Stimulated activated naive B cell treated with anti-CD40 and anti-IgM and Interleukin-4, amounts not matched to agents 10 μg/mL and 1 μg/mL and 100 μg/mL, for 72 hours (primary cell): ENCODE results near the gene C3orf22.

ENCODE experiments used
- ATAC-seq, 2 donors: fragments of 150-1000 bp; cut with Tn5 transposase; replicated peaks; 2 replicates each; pipeline ENCODE4 v1.10.0; 2021; ENCODE audit warnings: moderate library complexity in 1 of 2
- DNase-seq: peaks from one replicate; pipeline ENCODE4 v3.0.0; 2021
- H3K27ac Mint-ChIP-seq: one replicate; pipeline ENCODE4 v1.8.0; 2022; ENCODE audit warnings: mild to moderate bottlenecking, mixed read lengths
- H3K27me3 Mint-ChIP-seq, 2 donors: one replicate each; pipeline ENCODE4 v1.8.0; 2022; ENCODE audit warnings: mixed read lengths in 2 of 2
- H3K36me3 Mint-ChIP-seq, 2 donors: one replicate each; pipeline ENCODE4 v1.8.0; 2022; ENCODE audit warnings: mixed read lengths in 2 of 2, mild to moderate bottlenecking in 1 of 2
- H3K4me1 Mint-ChIP-seq, 2 donors: one replicate each; pipeline ENCODE4 v1.8.0; 2022; ENCODE audit warnings: mixed read lengths in 2 of 2, mild to moderate bottlenecking in 1 of 2
- H3K4me3 Mint-ChIP-seq, 2 donors: one replicate each; pipeline ENCODE4 v1.8.0; 2022; ENCODE audit warnings: mild to moderate bottlenecking in 2 of 2, mixed read lengths in 2 of 2, moderate library complexity in 1 of 2
- H3K9me3 Mint-ChIP-seq, 2 donors: one replicate each; pipeline ENCODE4 v1.8.0; 2022; ENCODE audit warnings: mixed read lengths in 2 of 2, mild to moderate bottlenecking in 1 of 2

The C3orf22 gene

DNA sequence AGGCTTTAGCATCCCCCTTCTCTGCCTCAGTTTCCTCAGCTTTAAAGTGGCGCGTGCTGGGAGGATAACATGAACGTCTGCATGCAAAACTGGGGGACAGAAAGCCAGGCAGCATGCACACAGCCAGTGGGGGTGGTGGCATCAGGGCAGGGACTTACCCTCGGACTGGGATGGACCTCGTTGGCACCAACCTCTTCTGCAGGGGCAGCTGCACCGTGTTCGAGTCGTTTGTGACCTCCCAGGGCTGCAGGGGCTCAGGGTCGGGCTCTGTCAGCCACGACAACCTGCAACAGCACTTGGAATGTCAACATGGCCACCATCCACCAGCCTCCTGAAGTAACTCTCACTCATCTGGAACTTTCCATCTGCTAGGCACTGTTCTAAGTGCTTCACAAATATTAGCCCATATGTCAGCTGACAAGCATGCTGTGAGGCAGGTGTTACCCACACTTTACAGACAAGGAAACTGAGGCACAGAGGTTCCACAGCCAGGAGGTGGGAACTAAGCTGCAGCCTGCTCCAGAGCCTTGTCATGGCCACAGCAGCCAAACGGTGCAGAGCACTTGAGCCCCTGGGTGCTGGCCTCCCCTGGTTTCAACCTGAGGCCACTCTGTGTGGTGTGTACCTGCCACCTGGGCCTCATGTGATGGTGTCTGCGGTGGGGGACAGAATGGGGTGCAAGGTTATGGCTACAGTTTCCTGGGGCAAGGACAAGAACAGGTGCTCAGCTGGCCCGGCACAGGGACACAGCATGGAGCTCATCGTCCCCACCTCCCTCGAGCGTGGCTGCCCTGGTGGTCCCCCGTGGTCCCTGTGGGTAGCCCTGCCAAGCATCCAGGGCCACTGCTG lies 6.7 kb downstream of the C3orf22 start:
- H3K4me3 Mint-ChIP-seq: no peak overlapping the region
- H3K27me3 Mint-ChIP-seq: peaks cover 11 to 17% of the 10 kb centered on the region in 2 donors
- no peak for DNase-seq
- no peak overlapping the region for H3K27ac Mint-ChIP-seq
- ATAC-seq: no peak
- no peaks in the 10 kb centered on the region for H3K9me3 Mint-ChIP-seq
- no peaks in the 10 kb centered on the region for H3K4me1 Mint-ChIP-seq
- H3K36me3 Mint-ChIP-seq: no peaks in the 10 kb centered on the region

GRCh38 chr3:126551121-126551838 lies 7.5 kb downstream of the C3orf22 start:
- H3K9me3 Mint-ChIP-seq: no peaks in the 10 kb centered on the region
- no peaks in the 10 kb centered on the region for H3K36me3 Mint-ChIP-seq
- no peak overlapping the region for H3K27ac Mint-ChIP-seq
- H3K4me1 Mint-ChIP-seq: no peaks in the 10 kb centered on the region
- DNase-seq: no peak
- no peak for ATAC-seq
- no peak overlapping the region for H3K4me3 Mint-ChIP-seq
- H3K27me3 Mint-ChIP-seq: peaks cover 11 to 17% of the 10 kb centered on the region in 2 donors

DNA sequence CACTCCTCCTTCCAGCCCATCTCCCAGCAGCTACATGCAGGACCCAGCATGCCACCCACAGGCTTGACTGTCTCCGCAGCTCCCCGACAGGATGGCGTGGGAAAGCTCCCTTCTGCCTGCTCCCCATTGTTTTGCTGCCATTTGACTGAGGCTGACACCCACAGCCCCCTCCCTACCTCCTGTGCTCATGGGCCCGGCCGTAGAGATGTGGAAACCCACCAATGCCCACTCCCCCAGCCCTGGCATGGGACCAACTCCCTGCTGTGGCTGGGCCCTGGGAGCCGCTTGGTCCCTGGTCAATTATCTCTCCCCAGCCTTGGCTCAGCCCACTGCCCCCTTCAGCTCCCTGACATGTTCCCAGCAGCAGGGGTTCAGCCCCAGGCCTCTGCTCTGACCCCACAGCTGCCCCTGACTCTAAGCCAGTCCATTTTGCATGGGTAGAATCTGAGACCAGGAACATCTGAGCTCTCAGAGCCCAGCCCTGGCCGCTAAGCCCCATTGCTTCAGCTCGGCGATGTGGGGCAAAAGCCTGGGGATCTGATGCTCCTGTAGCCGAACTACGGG lies 8.2 kb downstream of the C3orf22 start:
- Mint-ChIP-seq H3K36me3 (no peaks in the 10 kb centered on the region), H3K9me3 (no peaks in the 10 kb centered on the region), H3K27ac (no peak overlapping the region), H3K4me1 (no peaks in the 10 kb centered on the region), H3K27me3 (peaks cover 11 to 17% of the 10 kb centered on the region in 2 donors), H3K4me3 (no peak overlapping the region)
- DNase-seq (no peak), ATAC-seq (no peak)

DNA sequence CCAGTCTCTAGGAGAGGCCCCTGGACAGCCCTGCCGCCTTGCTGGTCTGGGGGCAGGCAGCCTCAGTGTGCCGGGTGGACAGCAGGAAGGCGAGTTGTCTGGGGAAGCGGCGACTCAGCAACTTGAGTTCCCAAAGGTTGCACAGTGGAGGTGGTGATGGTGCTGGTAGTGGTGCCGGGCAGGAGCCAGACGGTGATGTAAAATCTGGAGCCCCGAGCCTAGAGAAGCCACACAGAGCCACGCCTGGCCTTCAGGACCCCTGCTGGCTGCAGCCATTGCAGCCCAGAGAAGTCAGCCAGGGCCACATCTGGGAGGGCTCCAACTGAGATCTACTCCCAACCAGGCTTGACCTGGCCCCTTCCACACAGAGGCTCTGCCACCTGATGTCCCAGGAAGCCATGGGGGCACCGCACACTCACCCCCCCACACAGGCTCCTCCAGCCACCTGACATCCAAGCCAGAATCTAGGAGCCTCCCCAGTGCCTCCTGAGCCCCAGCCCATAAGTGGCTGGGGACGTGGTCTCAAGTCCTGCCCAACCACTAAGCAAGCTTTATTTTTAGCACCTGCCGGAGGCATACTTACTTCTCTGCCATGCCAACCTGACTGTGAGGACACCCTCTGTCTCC lies 8.8 kb downstream of the C3orf22 start:
- no peak overlapping the region for H3K4me3 Mint-ChIP-seq
- no peak overlapping the region for H3K27ac Mint-ChIP-seq
- no peaks in the 10 kb centered on the region for H3K4me1 Mint-ChIP-seq
- H3K9me3 Mint-ChIP-seq: no peaks in the 10 kb centered on the region
- peaks cover 11 to 17% of the 10 kb centered on the region in 2 donors for H3K27me3 Mint-ChIP-seq
- ATAC-seq (no peak), DNase-seq (no peak)
- H3K36me3 Mint-ChIP-seq: no peaks in the 10 kb centered on the region

DNA sequence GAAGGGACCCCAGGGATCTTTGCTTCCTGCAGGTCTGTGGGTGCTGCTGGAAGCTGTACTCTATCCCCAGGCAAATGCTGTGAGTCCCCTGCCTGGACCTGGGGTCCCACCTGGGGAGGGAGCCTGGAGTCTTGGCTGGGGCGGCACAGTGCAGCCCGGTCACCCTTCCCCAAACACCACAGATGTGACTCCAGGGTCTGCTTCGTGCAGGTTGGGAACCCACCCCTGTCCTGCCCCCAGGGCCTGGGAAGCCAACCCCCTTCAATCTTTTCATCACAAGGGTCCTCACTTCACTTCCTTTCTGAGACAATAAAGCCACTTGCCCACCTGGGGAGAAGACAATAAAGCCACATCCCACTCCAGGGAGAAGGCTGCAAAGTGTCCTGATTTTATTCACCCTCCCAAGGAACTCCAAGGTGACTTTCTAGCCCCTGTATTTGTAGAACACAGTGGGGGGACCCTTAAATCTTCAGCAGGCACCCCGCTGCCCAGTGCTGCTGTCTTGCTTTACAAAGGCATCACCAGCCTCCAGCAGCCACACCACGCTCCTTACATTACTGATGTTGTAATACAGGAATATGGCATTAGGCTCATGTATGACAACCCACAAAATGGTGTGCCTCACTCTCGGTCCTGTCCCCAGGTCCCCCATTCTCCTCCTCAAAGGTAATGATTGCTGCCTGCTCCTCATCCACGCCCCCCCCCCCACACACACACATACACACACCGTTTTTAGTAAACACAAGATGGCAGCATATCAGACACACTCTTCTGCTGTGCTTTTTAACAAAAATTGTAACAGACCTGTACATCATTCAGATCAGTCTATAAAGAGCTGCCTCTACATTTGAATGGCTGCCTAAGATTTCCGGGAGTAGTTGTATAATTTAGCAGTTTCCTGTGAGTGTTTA lies 9.9 kb downstream of the C3orf22 start:
- no peaks in the 10 kb centered on the region for H3K4me1 Mint-ChIP-seq
- DNase-seq (no peak), ATAC-seq (no peak)
- no peaks in the 10 kb centered on the region for H3K9me3 Mint-ChIP-seq
- peaks cover 11 to 17% of the 10 kb centered on the region in 2 donors for H3K27me3 Mint-ChIP-seq
- H3K4me3 Mint-ChIP-seq: no peak overlapping the region
- no peak overlapping the region for H3K27ac Mint-ChIP-seq
- no peaks in the 10 kb centered on the region for H3K36me3 Mint-ChIP-seq

GRCh38 chr3:126547721-126548120 lies 11.0 kb downstream of the C3orf22 start:
- DNase-seq (no peak), ATAC-seq (no peak)
- no peak overlapping the region for H3K27ac Mint-ChIP-seq
- no peaks in the 10 kb centered on the region for H3K9me3 Mint-ChIP-seq
- no peaks in the 10 kb centered on the region for H3K4me1 Mint-ChIP-seq
- no peak overlapping the region for H3K4me3 Mint-ChIP-seq
- no peaks in the 10 kb centered on the region for H3K36me3 Mint-ChIP-seq
- peaks cover 11 to 17% of the 10 kb centered on the region in 2 donors for H3K27me3 Mint-ChIP-seq

DNA sequence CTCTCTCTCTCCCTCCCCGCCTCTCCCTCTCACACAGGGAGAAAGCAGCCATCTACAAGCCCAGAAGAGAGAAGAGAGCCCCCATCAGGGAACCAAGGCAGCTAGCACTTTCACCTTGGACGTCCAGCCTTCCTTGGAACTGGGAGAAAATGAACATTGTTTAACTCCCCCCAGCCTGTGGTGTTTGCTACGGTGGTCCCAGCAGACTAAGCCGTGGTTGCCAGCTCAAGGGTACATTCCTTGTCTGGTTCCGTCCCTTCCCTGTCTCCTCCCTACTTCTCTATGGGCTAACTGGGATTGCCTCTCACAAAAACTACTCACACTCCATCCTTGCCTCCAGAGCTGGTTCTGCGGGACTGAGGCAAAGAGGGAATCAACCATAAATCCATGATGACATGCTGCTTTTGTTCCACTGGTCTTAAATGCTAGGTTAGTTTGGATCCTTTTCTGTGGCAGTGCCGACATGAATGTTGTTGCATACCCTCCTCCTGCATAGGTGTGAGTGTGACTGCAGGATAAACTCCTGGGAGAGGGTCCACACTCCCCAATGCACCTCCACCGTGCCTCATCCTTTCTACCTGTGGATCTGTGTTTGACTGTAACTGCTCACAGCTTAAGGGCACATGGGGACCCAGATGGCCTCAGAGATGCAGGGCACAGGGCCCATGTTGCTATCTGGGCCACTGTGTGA lies 12.0 kb downstream of the C3orf22 start:
- H3K9me3 Mint-ChIP-seq: no peaks in the 10 kb centered on the region
- H3K4me3 Mint-ChIP-seq: no peak overlapping the region
- DNase-seq (no peak), ATAC-seq (no peak)
- peaks cover 0 to 4% of the 10 kb centered on the region in 2 donors for H3K4me1 Mint-ChIP-seq
- no peaks in the 10 kb centered on the region for H3K36me3 Mint-ChIP-seq
- peaks cover 11 to 17% of the 10 kb centered on the region in 2 donors for H3K27me3 Mint-ChIP-seq
- H3K27ac Mint-ChIP-seq: no peak overlapping the region

DNA sequence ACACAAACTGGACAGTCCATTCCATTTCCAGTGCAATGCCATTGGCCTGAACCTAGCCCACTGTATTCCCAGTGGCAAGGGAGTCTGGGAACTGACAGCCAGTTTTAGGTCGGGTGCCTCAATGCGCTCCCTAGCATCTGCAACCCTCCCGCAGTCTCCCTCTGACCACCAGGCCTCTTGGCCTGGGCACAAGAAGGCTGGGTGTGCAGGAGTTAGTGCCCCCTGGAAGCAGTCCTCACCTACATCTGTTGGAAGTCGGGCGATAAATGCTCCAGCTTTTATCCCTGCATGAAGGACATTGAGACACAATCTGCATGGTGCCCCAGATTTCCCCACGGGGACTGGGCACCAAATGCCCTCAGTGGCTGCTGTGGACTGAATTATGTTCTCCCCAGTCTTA lies 12.7 kb downstream of the C3orf22 start:
- H3K27ac Mint-ChIP-seq: no peak overlapping the region
- no peak for DNase-seq
- peaks cover 0 to 8% of the 10 kb centered on the region in 2 donors for H3K4me1 Mint-ChIP-seq
- peaks cover 0 to 1% of the 10 kb centered on the region in 2 donors for H3K9me3 Mint-ChIP-seq
- H3K36me3 Mint-ChIP-seq: no peaks in the 10 kb centered on the region
- ATAC-seq: no peak
- peaks cover 13 to 19% of the 10 kb centered on the region in 2 donors for H3K27me3 Mint-ChIP-seq
- no peak overlapping the region for H3K4me3 Mint-ChIP-seq

GRCh38 chr3:126545544-126545943 lies 13.2 kb downstream of the C3orf22 start:
- Mint-ChIP-seq H3K9me3 (peaks cover 0 to 1% of the 10 kb centered on the region in 2 donors), H3K4me3 (no peak overlapping the region), H3K36me3 (no peaks in the 10 kb centered on the region), H3K27me3 (peaks cover 8 to 19% of the 10 kb centered on the region in 2 donors), H3K27ac (no peak overlapping the region), H3K4me1 (peaks cover 0 to 13% of the 10 kb centered on the region in 2 donors)
- no peak for ATAC-seq
- no peak for DNase-seq

- DNase-seq (no peak), ATAC-seq (no peak)
- no peaks in the 10 kb centered on the region for H3K36me3 Mint-ChIP-seq
- no peak overlapping the region for H3K4me3 Mint-ChIP-seq
- peaks cover 0 to 15% of the 10 kb centered on the region in 2 donors for H3K4me1 Mint-ChIP-seq
- H3K9me3 Mint-ChIP-seq: peaks cover 0 to 3% of the 10 kb centered on the region in 2 donors
- H3K27me3 Mint-ChIP-seq: peaks cover 8 to 19% of the 10 kb centered on the region in 2 donors
- no peak overlapping the region for H3K27ac Mint-ChIP-seq
These were observed 14.0 kb downstream of the C3orf22 start for GRCh38 chr3:126544596-126545281.

DNA sequence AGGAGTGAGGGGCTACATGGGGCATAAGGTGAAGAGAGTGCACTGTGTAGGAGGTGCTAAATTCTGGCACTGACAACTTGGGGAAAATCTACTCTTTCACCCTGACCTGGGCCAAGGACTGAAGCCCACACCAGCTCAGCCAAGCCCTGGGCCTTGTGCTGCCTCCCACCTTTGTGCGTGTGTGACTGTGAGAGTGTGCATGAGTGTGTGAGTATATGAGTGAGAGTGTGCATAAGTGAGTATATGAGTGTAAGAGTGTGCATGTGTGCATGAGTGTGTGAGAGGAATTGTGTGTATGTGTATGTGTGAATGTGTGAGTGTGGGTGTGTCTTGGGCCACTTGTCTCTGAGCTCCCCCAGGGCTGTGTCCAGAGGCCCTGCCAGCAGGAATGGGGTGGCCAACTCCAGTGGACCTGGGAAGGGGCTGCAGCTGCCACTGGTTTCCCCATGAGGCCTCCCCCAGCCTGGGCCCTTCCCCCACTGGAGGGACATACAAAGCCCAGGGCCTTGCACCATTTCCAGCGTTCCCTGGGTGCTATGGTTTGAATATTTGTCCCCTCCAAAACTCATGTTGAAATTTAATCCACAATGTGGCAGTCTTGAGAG lies 15.2 kb downstream of the C3orf22 start:
- no peak overlapping the region for H3K27ac Mint-ChIP-seq
- peaks cover 9 to 20% of the 10 kb centered on the region in 2 donors for H3K27me3 Mint-ChIP-seq
- H3K4me1 Mint-ChIP-seq: peaks cover 0 to 15% of the 10 kb centered on the region in 2 donors
- DNase-seq (no peak), ATAC-seq (no peak)
- H3K4me3 Mint-ChIP-seq: no peak overlapping the region
- peaks cover 0 to 3% of the 10 kb centered on the region in 2 donors for H3K9me3 Mint-ChIP-seq
- H3K36me3 Mint-ChIP-seq: no peaks in the 10 kb centered on the region
